Measurements from ENCODE around the gene REM1.

Gene REM1

DNA sequence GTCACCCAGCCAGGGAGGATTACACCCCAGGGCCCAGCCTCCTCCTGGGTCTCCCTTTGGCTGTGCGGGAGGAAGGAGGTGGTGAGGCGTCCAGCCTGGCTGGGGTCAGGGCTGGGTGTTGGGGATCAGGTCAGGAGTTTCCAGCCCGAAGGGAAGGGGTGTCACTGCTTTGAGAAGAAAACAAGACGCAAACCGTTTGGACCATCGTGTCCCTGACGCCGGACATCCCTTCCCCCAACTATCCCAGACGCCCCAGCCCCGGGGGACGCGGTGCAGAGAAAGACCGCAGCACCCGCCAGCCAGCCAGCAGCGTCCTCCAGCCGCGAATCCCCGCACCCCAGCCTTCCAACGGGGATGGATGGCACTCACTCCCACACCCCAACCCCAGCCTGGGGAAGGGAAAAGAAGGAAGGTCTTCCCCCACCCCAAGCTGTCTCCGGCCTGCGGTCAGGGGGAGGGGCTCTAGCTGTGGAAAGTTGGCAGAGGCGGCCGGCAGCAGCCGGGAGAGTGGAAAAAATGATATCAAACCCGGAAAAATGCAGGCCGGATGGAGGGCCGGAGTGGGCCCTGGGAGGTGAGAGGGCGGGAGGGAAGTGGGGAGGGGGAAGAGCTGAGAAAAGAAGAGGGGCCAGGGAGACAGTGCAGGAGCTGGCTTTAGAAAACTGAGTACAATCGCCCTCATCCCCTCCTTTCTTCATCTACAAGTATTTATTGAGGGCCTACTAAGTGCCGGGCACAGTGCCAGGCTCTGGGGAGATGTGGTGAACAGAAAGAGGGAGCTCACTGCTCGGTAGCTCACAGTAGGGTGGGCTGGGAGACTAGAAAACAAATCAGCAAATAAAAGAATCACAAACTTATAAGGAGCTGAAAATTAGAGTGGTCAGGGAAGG is 10.6 kb downstream of the REM1 start:
- in situ Hi-C loops (cut with MboI; ENCODE audit: low pct_unique_long_range_greater_than_20kb, low sequenced_read_pairs, unreplicated experiment), result no loop called here
- TF ChIP-seq CTCF (IDR thresholded peaks at IDR 0.05; ENCODE audit: extremely low read depth, insufficient read depth, missing control alignments), result no peak
- DNase-seq (ENCODE audit: low spot score), result no peak

DNA sequence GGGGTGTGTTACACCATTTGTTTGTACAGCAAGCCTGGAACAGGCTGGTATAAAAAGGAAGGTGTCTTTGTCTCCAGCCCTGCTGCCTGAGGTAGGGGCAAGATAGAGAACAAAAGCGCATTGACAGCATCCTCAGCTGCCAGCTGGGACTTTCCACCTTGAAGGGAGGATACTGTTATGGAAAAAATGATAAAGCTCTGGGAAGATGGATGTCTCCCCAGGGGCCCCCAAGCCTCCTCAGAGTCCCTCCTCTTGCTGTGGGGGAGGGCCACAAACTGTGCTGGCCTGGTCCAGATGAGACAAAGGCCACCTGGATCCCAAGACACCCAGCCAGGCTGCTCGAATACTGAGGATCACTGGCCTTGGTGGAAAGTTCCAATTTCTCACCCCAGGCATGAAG is 13.0 kb downstream of the REM1 start:
- no peak for TF ChIP-seq CTCF (IDR thresholded peaks at IDR 0.05; ENCODE audit: extremely low read depth, insufficient read depth, missing control alignments)
- DNase-seq (ENCODE audit: low spot score), result no peak
- in situ Hi-C loops (cut with MboI; ENCODE audit: low pct_unique_long_range_greater_than_20kb, low sequenced_read_pairs, unreplicated experiment), result no loop called here

- in situ Hi-C loops (cut with MboI; ENCODE audit: low pct_unique_long_range_greater_than_20kb, low sequenced_read_pairs, unreplicated experiment), result no loop called here
- no peak for DNase-seq (ENCODE audit: low spot score)
- TF ChIP-seq CTCF (IDR thresholded peaks at IDR 0.05; ENCODE audit: extremely low read depth, insufficient read depth, missing control alignments), result no peak
Measured at GRCh38 chr20:31489152-31489551, 14.1 kb downstream of the REM1 start.

GRCh38 chr20:31490752-31491151 is 15.7 kb downstream of the REM1 start:
- in situ Hi-C loops (cut with MboI; ENCODE audit: low pct_unique_long_range_greater_than_20kb, low sequenced_read_pairs, unreplicated experiment), result no loop called here
- TF ChIP-seq CTCF (IDR thresholded peaks at IDR 0.05; ENCODE audit: extremely low read depth, insufficient read depth, missing control alignments), result no peak
- DNase-seq (ENCODE audit: low spot score), result no peak

- DNase-seq (ENCODE audit: low spot score), result no peak
- TF ChIP-seq CTCF (IDR thresholded peaks at IDR 0.05; ENCODE audit: extremely low read depth, insufficient read depth, missing control alignments), result no peak
- in situ Hi-C loops (cut with MboI; ENCODE audit: low pct_unique_long_range_greater_than_20kb, low sequenced_read_pairs, unreplicated experiment), result no loop called here
Measured at GRCh38 chr20:31494131-31494530, 19.0 kb downstream of the REM1 start.

DNA sequence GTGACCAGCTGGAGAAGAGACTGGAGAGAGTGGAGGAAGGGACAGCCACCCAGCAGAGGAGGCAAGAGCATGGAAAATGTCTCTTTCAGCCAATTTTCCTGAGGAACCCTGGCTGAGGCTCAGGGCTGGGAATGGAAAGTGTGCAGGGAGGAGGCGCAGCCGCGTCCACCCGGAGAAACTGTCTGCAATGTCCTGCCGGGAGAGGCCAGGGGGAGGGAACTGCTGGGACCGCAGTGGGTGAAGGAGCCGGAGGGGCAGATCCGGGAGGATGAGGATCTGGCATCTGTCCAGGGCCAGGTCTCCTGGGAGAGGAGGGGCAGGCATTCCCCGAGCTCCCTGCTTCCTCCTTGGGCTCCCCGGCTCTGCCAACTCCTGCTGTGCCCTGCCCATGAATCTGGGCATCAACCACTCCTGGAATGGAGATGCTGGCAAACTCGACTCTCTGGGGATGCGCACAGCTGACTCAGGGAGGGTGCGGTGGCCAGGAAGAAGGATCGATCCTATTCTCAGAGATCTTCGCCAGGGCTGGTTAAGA is 21.7 kb downstream of the REM1 start:
- no peak for TF ChIP-seq CTCF (IDR thresholded peaks at IDR 0.05; ENCODE audit: extremely low read depth, insufficient read depth, missing control alignments)
- DNase-seq (ENCODE audit: low spot score), result no peak
- in situ Hi-C loops (cut with MboI; ENCODE audit: low pct_unique_long_range_greater_than_20kb, low sequenced_read_pairs, unreplicated experiment), result no loop called here

All from GM13977 (cell line).